Ovary (tissue), 9 donors: Measurements from ENCODE around the gene MED15. TPM values are rescaled to one million over a fixed set of nuclear protein-coding genes. Genes with fewer than 3 reads are reported as not detected.
"Not testable (repeated sequence)": the region's sequence is repeated elsewhere in the genome, so short reads cannot be mapped to it uniquely, and the experiment has no call there.

Experiments used
- DNase-seq, 5 donors: peaks; one replicate each; pipeline ENCODE4 v3.0.0-alpha.2; 2019 to 2020
- H3K27ac ChIP-seq, 2 donors: fragments of 200-600 bp; one replicate each; pipeline versions ENCODE4 v1.5.1 to v1.8.0; 2019 to 2022
- H3K27me3 ChIP-seq: fragments of 200-600 bp; one replicate; pipeline ENCODE4 v1.8.0; 2022
- H3K36me3 ChIP-seq: fragments of 200-600 bp; sonication (generic); one replicate; pipeline ENCODE4 v1.5.1; 2019
- H3K4me1 ChIP-seq: one replicate; pipeline ENCODE4 v1.8.1; 2013; ENCODE audit warnings: mild to moderate bottlenecking, moderate library complexity; ENCODE audit not compliant: insufficient read depth
- H3K4me3 ChIP-seq: fragments of 200-600 bp; sonication (generic); one replicate; pipeline ENCODE4 v1.5.1; 2017
- H3K9me3 ChIP-seq, 2 donors: fragments of 200-600 bp in 1 of 2; sonication (generic) in 1 of 2; one replicate each; pipeline versions ENCODE4 v1.5.1 to v1.8.1; 2013 to 2019; ENCODE audit warnings: mild to moderate bottlenecking in 1 of 2, moderate library complexity in 1 of 2
- EP300 ChIP-seq: sonication (generic); formaldehyde crosslinking; IDR thresholded peaks from one replicate; pipeline ENCODE4 v1.6.1; 2017; ENCODE audit warnings: antibody characterized with exemption
- POLR2A ChIP-seq: fragments of 450-650 bp; IDR thresholded peaks from one replicate; pipeline ENCODE4 v1.6.1; 2017; ENCODE audit warnings: antibody characterized with exemption, mild to moderate bottlenecking, moderate library complexity
- WGBS, 3 donors: extraction: QIAGEN DNeasy Blood & Tissue Kit in 1 of 3; methylation state at CpG; one replicate each; pipeline versions ENCODE4 v1.1.5 to v1.1.7; 2013 to 2017; 5-methylcytosine and 5-hydroxymethylcytosine counted together
- intact Hi-C, 4 donors: fragments of 100-400 bp; cut with DNase I; formaldehyde crosslinking; loops; one replicate each; pipeline versions ENCODE4 v1.11.0 to v1.15.1; 2022 to 2023
- polyA plus RNA-seq, 2 donors: library from polyadenylated mRNA; stranded (reverse); fragments of 200-250 nt in 1 of 2; fragments of 350-450 nt in 1 of 2; fragmentation: Illumina TruSeq in 1 of 2; extraction: RNeasy Lipid Tissue Mini Kit (QIAGEN cat#74804) in 1 of 2; gene quantifications; one replicate each; pipeline ENCODE4 v1.2.3, GENCODE V29; 2013 to 2014
- total RNA-seq, 7 donors: library from RNA; depleted of rRNA in 2 of 7; stranded (reverse); fragments of >200 nt in 2 of 7; fragmentation: NEBNext Ultra II Directional in 3 of 7; extraction: Animal tissue kit (Norgen Biotek cat#: 25700) in 3 of 7; gene quantifications; one replicate each; pipeline versions ENCODE4 v1.1.0 to v1.2.4, GENCODE V29; 2016 to 2023
- TF ChIP-seq, protein P1 (sequence below), 3 donors: fragments of 450-650 bp in 2 of 3; fragments of 200-600 bp in 1 of 3; IDR thresholded peaks; one replicate each; pipeline versions ENCODE4 v1.5.1 to v1.8.0; 2016 to 2022; ENCODE audit warnings: antibody characterized with exemption in 3 of 3, mild to moderate bottlenecking in 1 of 3
- donor health status: DM: no; HTN: no; CAD: no; lungs with moderate emphysema.
- donor health status: DM: no; HTN: no; CAD: no.
- donor health status: Bipolar disorder and iron deficiency.
- donor health status: DM: yes; HTN: yes; CAD: no.
- donor health status: DM: no; HTN: no; CAD: no.
- donor health status: DM: yes; HTN: yes; CAD: no.

MED15 gene
- total and polyA plus RNA-seq, 9 donors = 21.9 to 79.3 (median 68.3) TPM

DNA sequence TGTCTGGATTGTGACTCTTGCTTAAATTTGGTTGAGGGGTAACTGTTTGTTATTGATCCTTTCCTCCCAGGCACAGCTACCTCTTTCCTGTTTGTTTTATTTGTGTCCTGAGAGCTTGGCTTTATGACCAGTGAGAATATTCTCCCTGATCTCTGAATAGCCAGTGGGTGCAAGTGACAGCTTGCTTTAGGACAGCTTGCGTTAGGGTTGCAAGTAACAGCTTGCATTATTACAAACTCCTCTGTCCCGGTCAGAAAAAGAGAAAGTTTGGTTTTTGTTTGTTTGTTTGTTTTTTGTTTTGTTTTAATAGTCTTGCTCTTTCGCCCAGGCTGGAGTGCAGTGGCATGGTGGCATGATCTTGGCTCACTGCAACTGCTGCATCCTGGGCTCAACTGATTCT lies 8.5 kb upstream of the MED15 start:
- no peaks in the 10 kb centered on the region for H3K27me3 ChIP-seq
- no peak overlapping the region for H3K4me3 ChIP-seq
- TF ChIP-seq POLR2A (no peak), EP300 (no peak)
- TF ChIP-seq, protein P1, sequence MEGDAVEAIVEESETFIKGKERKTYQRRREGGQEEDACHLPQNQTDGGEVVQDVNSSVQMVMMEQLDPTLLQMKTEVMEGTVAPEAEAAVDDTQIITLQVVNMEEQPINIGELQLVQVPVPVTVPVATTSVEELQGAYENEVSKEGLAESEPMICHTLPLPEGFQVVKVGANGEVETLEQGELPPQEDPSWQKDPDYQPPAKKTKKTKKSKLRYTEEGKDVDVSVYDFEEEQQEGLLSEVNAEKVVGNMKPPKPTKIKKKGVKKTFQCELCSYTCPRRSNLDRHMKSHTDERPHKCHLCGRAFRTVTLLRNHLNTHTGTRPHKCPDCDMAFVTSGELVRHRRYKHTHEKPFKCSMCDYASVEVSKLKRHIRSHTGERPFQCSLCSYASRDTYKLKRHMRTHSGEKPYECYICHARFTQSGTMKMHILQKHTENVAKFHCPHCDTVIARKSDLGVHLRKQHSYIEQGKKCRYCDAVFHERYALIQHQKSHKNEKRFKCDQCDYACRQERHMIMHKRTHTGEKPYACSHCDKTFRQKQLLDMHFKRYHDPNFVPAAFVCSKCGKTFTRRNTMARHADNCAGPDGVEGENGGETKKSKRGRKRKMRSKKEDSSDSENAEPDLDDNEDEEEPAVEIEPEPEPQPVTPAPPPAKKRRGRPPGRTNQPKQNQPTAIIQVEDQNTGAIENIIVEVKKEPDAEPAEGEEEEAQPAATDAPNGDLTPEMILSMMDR (IDR thresholded peaks at IDR 0.05) = no peak
- H3K4me1 ChIP-seq = no peaks in the 10 kb centered on the region
- no peak overlapping the region for H3K27ac ChIP-seq
- DNase-seq = no peak
- H3K36me3 ChIP-seq = no peaks in the 10 kb centered on the region
- intact Hi-C loops = loop anchor here (5.0 to 10.0 kb wide), 4 partner anchors 56 to 206 kb away; no protein-coding TSS in a partner anchor
- WGBS, 3 donors = 62 to 76% (median 71%) methylated on average over 3 of the region's 3 CpGs
- no peaks in the 10 kb centered on the region for H3K9me3 ChIP-seq

DNA sequence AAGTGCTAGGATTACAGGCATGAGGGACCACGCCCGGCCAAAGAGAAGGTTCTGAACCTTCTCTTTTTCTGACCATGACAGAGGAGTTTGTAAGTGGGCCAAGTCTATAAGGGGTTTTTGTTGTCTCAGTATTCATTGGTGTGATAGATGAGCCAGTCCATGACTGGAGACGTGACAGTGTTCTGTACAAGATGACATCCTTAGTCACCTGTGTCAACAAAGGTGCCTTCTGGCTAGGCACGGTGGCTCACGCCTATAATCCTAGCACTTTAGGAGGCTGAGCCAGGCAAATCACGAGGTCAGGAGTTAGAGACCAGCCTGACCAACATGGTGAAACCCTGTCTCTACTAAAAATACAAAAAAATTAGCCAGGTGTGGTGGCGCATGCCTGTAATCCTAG lies 7.6 kb upstream of the MED15 start:
- no peaks in the 10 kb centered on the region for H3K4me1 ChIP-seq
- WGBS, 3 donors = 94 to 95% (median 95%) methylated on average over 7 of the region's 7 CpGs
- TF ChIP-seq POLR2A (no peak), EP300 (no peak)
- TF ChIP-seq, protein P1 (IDR thresholded peaks at IDR 0.05) = no peak
- H3K36me3 ChIP-seq = no peaks in the 10 kb centered on the region
- DNase-seq = no peak
- no peak overlapping the region for H3K4me3 ChIP-seq
- intact Hi-C loops = loop anchor here (5.0 to 10.0 kb wide), 4 partner anchors 55 to 205 kb away; no protein-coding TSS in a partner anchor
- H3K9me3 ChIP-seq = no peaks in the 10 kb centered on the region
- H3K27me3 ChIP-seq = no peaks in the 10 kb centered on the region
- no peak overlapping the region for H3K27ac ChIP-seq

DNA sequence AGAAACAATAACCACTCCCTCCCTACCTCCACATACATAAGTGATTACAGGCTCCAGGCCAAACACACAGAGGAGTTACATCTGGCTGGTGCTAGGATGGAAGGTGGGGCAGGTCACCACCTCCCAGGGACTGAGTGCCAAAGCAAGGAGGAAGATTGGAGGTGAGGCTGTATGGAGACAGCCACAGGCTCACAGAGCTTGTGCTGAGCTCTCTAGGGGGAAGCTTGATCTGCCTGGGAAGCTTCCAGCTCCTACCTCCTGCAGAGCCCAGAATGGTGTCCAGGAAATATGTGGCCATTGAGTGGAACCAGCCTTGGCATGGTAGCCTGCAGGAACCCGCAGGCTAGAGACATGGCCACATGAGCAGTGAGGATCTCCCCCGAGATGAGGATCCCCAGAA lies 3.6 kb upstream of the MED15 start:
- Histone ChIP-seq H3K36me3 (no peaks in the 10 kb centered on the region), H3K9me3 (no peaks in the 10 kb centered on the region), H3K4me1 (no peaks in the 10 kb centered on the region), H3K27ac (no peak overlapping the region), H3K4me3 (no peak overlapping the region), H3K27me3 (no peaks in the 10 kb centered on the region)
- TF ChIP-seq POLR2A (no peak), EP300 (no peak)
- TF ChIP-seq, protein P1 (IDR thresholded peaks at IDR 0.05) = no peak
- DNase-seq = no peak
- intact Hi-C loops = no loop called here
- whole genome bisulfite sequencing, 3 donors = 80 to 89% (median 88%) methylated on average over 2 of the region's 2 CpGs

DNA sequence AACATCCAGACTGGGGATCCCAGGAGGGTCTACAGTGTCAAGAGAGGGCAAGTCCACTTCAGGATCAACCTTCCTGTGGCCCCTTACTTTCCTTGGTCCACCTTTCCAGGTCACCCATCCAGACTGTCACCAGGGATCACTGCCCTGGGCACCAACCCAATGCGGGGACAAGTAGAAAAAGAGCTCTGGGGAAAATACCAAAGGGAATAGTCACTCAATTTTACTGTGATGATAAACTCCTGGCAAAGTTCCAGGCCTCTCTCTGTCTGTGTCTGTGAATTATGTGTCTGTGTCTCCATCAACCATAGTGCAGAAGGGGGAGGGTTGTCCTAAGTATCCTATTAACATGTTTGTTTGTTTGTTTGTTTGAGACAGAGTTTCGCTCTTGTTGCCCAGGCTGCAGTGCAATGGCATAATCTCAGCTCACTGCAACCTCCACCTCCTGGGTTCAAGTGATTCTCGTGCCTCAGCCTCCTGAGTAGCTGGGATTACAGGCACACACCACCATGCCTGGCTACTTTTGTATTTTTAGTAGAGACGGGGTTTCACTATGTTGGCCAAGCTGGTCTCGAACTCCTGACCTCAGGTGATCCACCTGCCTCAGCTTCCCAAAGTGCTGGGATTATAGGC lies 3.0 kb upstream of the MED15 start:
- H3K27me3 ChIP-seq, intact Hi-C loops, H3K4me1 ChIP-seq, H3K27ac ChIP-seq, DNase-seq, H3K36me3 ChIP-seq, H3K4me3 ChIP-seq, H3K9me3 ChIP-seq: not testable (repeated sequence)
- 75 to 85% (median 78%) methylated on average over 5 of the region's 5 CpGs for WGBS, 3 donors

DNA sequence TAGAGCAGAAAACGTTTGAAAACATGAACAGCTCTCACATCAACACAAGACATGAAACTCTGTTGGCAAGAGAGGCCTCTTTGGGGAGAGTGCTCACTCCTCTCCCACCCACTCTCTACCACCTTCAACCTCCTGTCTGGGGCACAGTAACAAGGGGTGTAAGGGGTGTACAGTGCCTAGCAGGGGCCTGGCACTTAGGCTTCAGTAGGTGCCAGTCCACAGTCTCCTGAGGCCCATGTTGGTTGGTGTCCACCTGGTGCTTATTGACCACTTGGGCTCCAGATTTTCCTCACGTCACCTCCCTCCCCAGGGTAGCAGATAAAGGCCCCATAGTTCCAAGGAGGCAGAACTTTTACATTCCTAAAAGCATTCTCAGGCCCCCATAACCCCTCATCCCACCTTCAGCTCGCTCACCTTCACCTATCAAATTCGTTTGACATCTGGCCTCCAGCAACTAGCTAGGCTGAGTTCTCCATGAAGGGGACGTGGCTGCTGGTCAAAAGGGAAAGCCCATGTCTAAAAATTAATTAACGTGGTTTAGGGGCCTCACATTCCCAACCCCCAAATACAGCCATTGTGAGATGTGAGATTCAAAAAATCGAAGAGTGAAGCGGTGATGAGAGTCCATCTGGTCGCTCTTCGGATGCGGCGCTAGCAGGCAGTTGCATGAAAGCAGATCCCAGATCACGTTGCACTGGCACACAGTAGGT lies 712 bp upstream of the MED15 start:
- TF ChIP-seq POLR2A = no peak
- TF ChIP-seq EP300 = no peak
- TF ChIP-seq, protein P1 (IDR thresholded peaks at IDR 0.05) = no peak
- intact Hi-C loops = loop anchor here in 1 of 4 donors (5.0 kb wide), 1 partner anchor 46 kb away; no protein-coding TSS in a partner anchor
- DNase-seq = no peak

DNA sequence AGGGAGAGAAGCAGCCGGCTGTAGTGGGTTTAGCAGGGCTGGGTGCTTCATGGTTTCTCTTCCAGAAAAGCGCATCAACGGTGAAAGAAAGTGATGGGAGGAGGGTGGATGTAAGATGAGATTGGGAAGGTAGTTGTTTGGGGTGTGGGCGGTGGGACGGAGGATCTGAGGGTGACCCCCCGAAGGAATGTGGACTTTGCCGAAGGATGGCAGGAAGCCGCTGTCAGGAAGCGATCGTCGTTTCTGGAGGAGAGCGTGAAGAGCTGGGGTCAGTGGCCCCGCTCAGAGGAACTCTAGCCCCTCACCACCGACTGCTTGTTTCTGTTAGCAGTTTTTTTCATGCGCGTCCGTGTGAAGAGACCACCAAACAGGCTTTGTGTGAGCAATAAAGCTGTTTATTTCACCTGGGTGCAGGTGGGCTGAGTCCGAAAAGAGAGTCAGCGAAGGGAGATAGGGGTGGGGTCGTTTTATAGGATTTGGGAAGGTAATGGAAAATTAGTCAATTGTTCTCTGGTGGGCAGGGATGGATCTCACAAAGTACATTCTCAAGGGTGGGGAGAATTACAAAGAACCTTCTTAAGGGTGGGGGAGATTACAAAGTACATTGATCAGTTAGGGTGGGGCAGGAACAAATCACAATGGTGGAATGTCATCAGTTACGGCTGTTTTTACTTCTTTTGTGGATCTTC lies 801 bp downstream of the MED15 start:
- not testable (repeated sequence) for DNase-seq, H3K9me3 ChIP-seq, H3K36me3 ChIP-seq, H3K27me3 ChIP-seq
- peak overlapping the region; percentile 23 to 82 for H3K27ac ChIP-seq
- H3K4me3 ChIP-seq = peak overlapping the region; percentile 93
- peaks cover 11% of the 10 kb centered on the region for H3K4me1 ChIP-seq
- WGBS, 3 donors = 1 to 2% (median 1%) methylated on average over 21 of the region's 21 CpGs
- intact Hi-C loops = loop anchor here in 1 of 4 donors (5.0 kb wide), 1 partner anchor 44 kb away; no protein-coding TSS in a partner anchor

More for the DNA sequence above, 712 bp upstream of the MED15 start:
- Histone ChIP-seq H3K4me1 (peaks cover 11% of the 10 kb centered on the region), H3K27ac (peak overlapping the region in 1 of 2 donors; percentile 82), H3K4me3 (peak overlapping the region; percentile 93), H3K36me3 (no peaks in the 10 kb centered on the region), H3K9me3 (no peaks in the 10 kb centered on the region), H3K27me3 (no peaks in the 10 kb centered on the region)
- 64 to 67% (median 65%) methylated on average over 13 of the region's 13 CpGs for WGBS, 3 donors
